HepG2 (cell line): Measurements from ENCODE around the gene RTEL1. TPM values are rescaled to one million over a fixed set of nuclear protein-coding genes. Genes with fewer than 3 reads are reported as not detected.

ENCODE experiments used
- ATRX ChIP-seq: sonication (generic); formaldehyde crosslinking; IDR thresholded peaks from 2 replicates; pipeline ENCODE4 v1.4.0; 2020; ENCODE audit warnings: missing genetic modification reagents, borderline replicate concordance
- DMTF1 ChIP-seq: sonication (generic); formaldehyde crosslinking; IDR thresholded peaks from 2 replicates; pipeline ENCODE4 v1.4.0; 2020; ENCODE audit warnings: mild to moderate bottlenecking, missing genetic modification reagents
- GRHL1 ChIP-seq: sonication (generic); formaldehyde crosslinking; conservative IDR thresholded peaks from 2 replicates; pipeline ENCODE4 v1.8.0; 2022; ENCODE audit warnings: missing genetic modification reagents
- KDM6A ChIP-seq: IDR thresholded peaks from 2 replicates; pipeline ENCODE4 v1.6.1; 2016; ENCODE audit warnings: low read depth
- KLF13 ChIP-seq: sonication (generic); formaldehyde crosslinking; IDR thresholded peaks from 2 replicates; pipeline ENCODE4 v1.4.0; 2020; ENCODE audit warnings: mild to moderate bottlenecking, missing genetic modification reagents
- MTF2 ChIP-seq: sonication (generic); formaldehyde crosslinking; IDR thresholded peaks from 2 replicates; pipeline ENCODE4 v1.5.0; 2020; ENCODE audit warnings: missing genetic modification reagents, borderline replicate concordance
- NFKB2 ChIP-seq: sonication (generic); formaldehyde crosslinking; IDR thresholded peaks from 2 replicates; pipeline ENCODE4 v1.4.0; 2020; ENCODE audit warnings: missing genetic modification reagents, borderline replicate concordance
- POLR2AphosphoS5 ChIP-seq: IDR thresholded peaks from 2 replicates; pipeline ENCODE4 v1.6.1; 2012; ENCODE audit warnings: low read depth, low read length
- RCOR2 ChIP-seq: IDR thresholded peaks from 2 replicates; pipeline ENCODE4 v1.6.1; 2016; ENCODE audit warnings: missing biosample characterization, missing genetic modification reagents
- STAT6 ChIP-seq: sonication (generic); formaldehyde crosslinking; IDR thresholded peaks from 2 replicates; pipeline ENCODE4 v1.4.0; 2020; ENCODE audit warnings: missing genetic modification reagents, mild to moderate bottlenecking, borderline replicate concordance
- TCF7 ChIP-seq: sonication (generic); IDR thresholded peaks from 2 replicates; pipeline ENCODE4 v1.6.1; 2016; ENCODE audit warnings: antibody characterized with exemption, low read depth
- TEF ChIP-seq: sonication (generic); formaldehyde crosslinking; IDR thresholded peaks from 2 replicates; pipeline ENCODE4 v1.5.0; 2020; ENCODE audit warnings: missing genetic modification reagents
- TFE3 ChIP-seq: IDR thresholded peaks from 2 replicates; pipeline ENCODE4 v1.6.1; 2016
- U2AF2 ChIP-seq: fragments of 200-400 bp; formaldehyde crosslinking; IDR thresholded peaks from 2 replicates; pipeline ENCODE4 v1.6.1; 2017; ENCODE audit warnings: low read depth, mild to moderate bottlenecking, low read length
- USF2 ChIP-seq, 2 experiments: sonication (generic) in 1 of 2; formaldehyde crosslinking in 1 of 2; IDR thresholded peaks; 2 replicates each; pipeline versions ENCODE4 v1.5.1 to v1.6.1; 2011 to 2020; ENCODE audit warnings: borderline replicate concordance in 1 of 2, low read depth in 1 of 2, low read length in 1 of 2, mild to moderate bottlenecking in 1 of 2, missing genetic modification reagents in 1 of 2, moderate library complexity in 1 of 2
- ZNF383 ChIP-seq: sonication (generic); formaldehyde crosslinking; IDR thresholded peaks from 2 replicates; pipeline ENCODE4 v1.4.0; 2020; ENCODE audit warnings: missing genetic modification reagents, mild to moderate bottlenecking, borderline replicate concordance
- polyA plus RNA-seq, 8 experiments: library from polyadenylated mRNA; depleted of rRNA in 3 of 8; stranded (reverse) in 7 of 8; unstranded in 1 of 8; fragments of >200 nt; fragmentation: Illumina TruSeq in 4 of 8; extraction: Trizol in 4 of 8; gene quantifications; 2 replicates each; pipeline versions ENCODE4 v1.2.1 to v1.2.3, GENCODE V29; 2011 to 2016; ENCODE audit warnings: low read depth in 4 of 8, missing spikeins in 1 of 8, mixed read lengths in 1 of 8; ENCODE audit not compliant: insufficient read depth in 1 of 8
- total RNA-seq, 5 experiments: library from RNA; depleted of rRNA; stranded (reverse); fragments of >200 nt; fragmentation: Illumina TruSeq; extraction: Trizol; gene quantifications; 2 replicates each; pipeline ENCODE4 v1.2.3, GENCODE V29; 2016; ENCODE audit warnings: low read depth in 1 of 5

The RTEL1 gene
- total and polyA plus RNA-seq, 2 of the 13 experiments (the other 11 are each of a cell fraction or from before 2014, with no cell fraction given): 21.8 to 36.4 TPM

- TF ChIP-seq STAT6 (CRISPR knock-in tag): no peak
- no peak for TF ChIP-seq USF2 (IDR thresholded peaks at IDR 0.05; ENCODE audit: low read depth, low read length)
- no peak for TF ChIP-seq USF2 (CRISPR knock-in tag; IDR thresholded peaks at IDR 0.05; ENCODE audit: borderline replicate concordance)
- TF ChIP-seq POLR2AphosphoS5: peak; percentile 87
- TF ChIP-seq TEF: peak; percentile 74; the same call in 1 of the 2 replicates
- no peak for TF ChIP-seq U2AF2
- TF ChIP-seq TFE3: peak; percentile 52; the same call in 1 of the 2 replicates
- TF ChIP-seq KDM6A (CRISPR knock-in tag): no peak
- no peak for TF ChIP-seq TCF7
- TF ChIP-seq ATRX (CRISPR knock-in tag): no peak
- TF ChIP-seq KLF13 (CRISPR knock-in tag): peak; percentile 94
- TF ChIP-seq RCOR2: no peak
- no peak; the same call in 1 of the 2 replicates for TF ChIP-seq MTF2
- 0 out of 2 replicates have a peak, but pooled peaks have one; percentile 31 for TF ChIP-seq ZNF383 (CRISPR knock-in tag)
- peak; percentile 73; the same call in 1 of the 2 replicates for TF ChIP-seq DMTF1 (CRISPR knock-in tag)
- peak; percentile 98 for TF ChIP-seq NFKB2
- no peak; the same call in 1 of the 2 replicates for TF ChIP-seq GRHL1 (CRISPR knock-in tag)
Measured at GRCh38 chr20:63627129-63627750, 30.9 kb upstream of the RTEL1 start (continued).
